ENCODE results near the gene ODF2. TPM values are rescaled to one million over a fixed set of nuclear protein-coding genes. Genes with fewer than 3 reads are reported as not detected.

The ODF2 gene
- total and polyA plus RNA-seq, 2 of the 13 experiments (the other 11 are each of a cell fraction or from before 2014, with no cell fraction given) = 9.8 to 31.3 TPM

- TF ChIP-seq KIAA2018 (CRISPR knock-in tag; IDR thresholded peaks at IDR 0.05; ENCODE audit: borderline replicate concordance) (no peak), KDM1A (CRISPR knock-in tag; IDR thresholded peaks at IDR 0.05) (no peak), ATRX (CRISPR knock-in tag; IDR thresholded peaks at IDR 0.05; ENCODE audit: borderline replicate concordance) (no peak), SMAD9 (CRISPR knock-in tag; IDR thresholded peaks at IDR 0.05) (no peak; the same call in 1 of the 2 replicates), SYNCRIP (IDR thresholded peaks at IDR 0.05; ENCODE audit: insufficient read depth, low read depth, low read length) (no peak), RFXANK (CRISPR knock-in tag; IDR thresholded peaks at IDR 0.05) (no peak), TBL1XR1 (IDR thresholded peaks at IDR 0.05; ENCODE audit: borderline replicate concordance, low read length, partially characterized antibody) (no peak), DPF2 (CRISPR knock-in tag; IDR thresholded peaks at IDR 0.05; ENCODE audit: borderline replicate concordance, low read depth) (no peak), RARA (CRISPR knock-in tag; IDR thresholded peaks at IDR 0.05) (no peak), RFXAP (CRISPR knock-in tag; IDR thresholded peaks at IDR 0.05; ENCODE audit: borderline replicate concordance) (peak; percentile 84; the same call in 1 of the 2 replicates), TBX2 (CRISPR knock-in tag; IDR thresholded peaks at IDR 0.05; ENCODE audit: borderline replicate concordance) (no peak; the same call in none of the 2 replicates), NCOA5 (CRISPR knock-in tag; IDR thresholded peaks at IDR 0.05) (no peak), ZZZ3 (CRISPR knock-in tag; IDR thresholded peaks at IDR 0.05; ENCODE audit: borderline replicate concordance) (no peak), YEATS2 (CRISPR knock-in tag; IDR thresholded peaks at IDR 0.05; ENCODE audit: borderline replicate concordance) (peak; percentile 87), ZFP41 (CRISPR knock-in tag; IDR thresholded peaks at IDR 0.05; ENCODE audit: borderline replicate concordance) (no peak), ZNF160 (CRISPR knock-in tag; IDR thresholded peaks at IDR 0.05) (peak; percentile 71; the same call in 1 of the 2 replicates), AHR (CRISPR knock-in tag; IDR thresholded peaks at IDR 0.05) (peak; percentile 67; the same call in 1 of the 2 replicates), SP1 (IDR thresholded peaks at IDR 0.05) (no peak), SP1 (CRISPR knock-in tag; IDR thresholded peaks at IDR 0.05) (peak; percentile 85), HOMEZ (CRISPR knock-in tag; IDR thresholded peaks at IDR 0.05; ENCODE audit: low read depth) (peak; percentile 51; the same call in 1 of the 2 replicates), JUN (CRISPR knock-in tag; IDR thresholded peaks at IDR 0.05) (no peak)
Observed at GRCh38 chr9:128504485-128505413, 48.9 kb downstream of the ODF2 start, which contains the start of gene GLE1 (continued).

Measured in HepG2 (cell line).